Heart left ventricle (tissue), 16 donors: ENCODE results near the gene DPY19L3. TPM values are rescaled to one million over a fixed set of nuclear protein-coding genes. Genes with fewer than 3 reads are reported as not detected.

Experiments
- ATAC-seq, 4 donors: fragments of 200-7000 bp; cut with Tn5 transposase; one replicate each; pipeline ENCODE4 v1.9.1; 2020 to 2022; ENCODE audit warnings: moderate library complexity in 4 of 4, mild to moderate bottlenecking in 3 of 4, moderate number of reproducible peaks in 1 of 4
- DNase-seq, 5 donors: peaks; one replicate each; pipeline ENCODE4 v3.0.0-alpha.2; 2020
- H3K27ac ChIP-seq, 12 donors: fragments of 200-600 bp; sonication (generic) in 4 of 12; one replicate each; pipeline versions ENCODE4 v1.5.0 to v1.8.0; 2016 to 2022; ENCODE audit warnings: mild to moderate bottlenecking in 2 of 12
- H3K27me3 ChIP-seq, 9 donors: fragments of 200-600 bp; sonication (generic) in 2 of 9; one replicate each; pipeline versions ENCODE4 v1.5.1 to v1.8.0; 2016 to 2022; ENCODE audit warnings: mild to moderate bottlenecking in 3 of 9
- H3K36me3 ChIP-seq, 9 donors: fragments of 200-600 bp; sonication (generic) in 2 of 9; one replicate each; pipeline versions ENCODE4 v1.5.0 to v1.8.0; 2018 to 2022; ENCODE audit warnings: mild to moderate bottlenecking in 2 of 9
- H3K4me1 ChIP-seq, 12 donors: fragments of 200-600 bp; sonication (generic) in 4 of 12; one replicate each; pipeline versions ENCODE4 v1.5.0 to v1.8.0; 2016 to 2022; ENCODE audit warnings: mild to moderate bottlenecking in 3 of 12
- H3K4me3 ChIP-seq, 12 donors: fragments of 200-600 bp; sonication (generic) in 4 of 12; one replicate each; pipeline versions ENCODE4 v1.5.0 to v1.8.0; 2017 to 2022; ENCODE audit warnings: mild to moderate bottlenecking in 9 of 12, moderate library complexity in 4 of 12
- H3K9me3 ChIP-seq, 12 donors: fragments of 200-600 bp; sonication (generic) in 4 of 12; one replicate each; pipeline versions ENCODE4 v1.5.0 to v1.8.0; 2016 to 2022; ENCODE audit warnings: mild to moderate bottlenecking in 1 of 12
- POLR2A ChIP-seq, 2 donors: fragments of 450-650 bp; IDR thresholded peaks; one replicate each; pipeline ENCODE4 v1.6.1; 2017; ENCODE audit warnings: antibody characterized with exemption in 2 of 2, mild to moderate bottlenecking in 2 of 2, moderate library complexity in 2 of 2
- WGBS, 4 donors: extraction: QIAGEN DNeasy Blood & Tissue Kit in 2 of 4; methylation state at CpG; one replicate each; pipeline versions ENCODE4 v1.1.5 to v1.1.7; 2013 to 2018; 5-methylcytosine and 5-hydroxymethylcytosine counted together
- intact Hi-C, 10 donors: fragments of 100-400 bp; cut with DNase I; formaldehyde crosslinking; loops; one replicate each; pipeline versions ENCODE4 v1.11.1 to v1.14.2; 2022
- polyA plus RNA-seq, 2 donors: library from polyadenylated mRNA; stranded (reverse); fragments of 200-250 nt; gene quantifications; one replicate each; pipeline ENCODE4 v1.2.3, GENCODE V29; 2013
- total RNA-seq, 9 donors: library from RNA; depleted of rRNA in 2 of 9; stranded (reverse); fragments of >200 nt in 2 of 9; fragmentation: NEBNext Ultra II Directional in 3 of 9; extraction: Animal tissue kit (Norgen Biotek cat#: 25700) in 3 of 9; gene quantifications; one replicate each; pipeline versions ENCODE4 v1.1.0 to v1.2.4, GENCODE V29; 2016 to 2023
- TF ChIP-seq, protein P1 (sequence below), 12 donors: fragments of 200-600 bp; sonication (generic) in 4 of 12; IDR thresholded peaks; one replicate each; pipeline versions ENCODE4 v1.5.0 to v1.8.0; 2018 to 2022; ENCODE audit warnings: antibody characterized with exemption in 12 of 12, mild to moderate bottlenecking in 5 of 12
- donor health status: ischemic (EF 13 %, LVEDD 7.1; RV severe dilation, severe dysfunction).
- donor health status: healthy with polysubstance abuse.
- donor health status: DM: no; HTN: yes; CAD: no.
- donor health status: DM: no; HTN: no; CAD: no.
- donor health status: ischemic (EF 25% LVEDD 6.9; RV normal size, moderate dysfunction).
- donor health status: ischemic (EF 25% LVEDD 5.7; RV mildly dilated, moderate dysfunction).
- donor health status: healthy.
- donor health status: DM: yes; HTN: yes; CAD: no.
- donor health status: ischemic (EF 35%, LVEDD 5.7; RV mildly dilated, moderate dysfunction).
- donor health status: nonischemic (EF 11% LVEDD 7.7; RV severe dilation, severe dysfunction).
- donor health status: DM: yes; HTN: yes; CAD: no.
- donor health status: PGD.
- donor health status: ischemic (EF 29% LVEDD 5.4; RV normal size, mild dysfunction).
- donor health status: nonischemic (EF 23%, LVEDD 6.1; RV moderate dilation, normal function).

Gene DPY19L3
- total and polyA plus RNA-seq, 11 donors = 1.5 to 15.2 (median 5.3) TPM

DNA sequence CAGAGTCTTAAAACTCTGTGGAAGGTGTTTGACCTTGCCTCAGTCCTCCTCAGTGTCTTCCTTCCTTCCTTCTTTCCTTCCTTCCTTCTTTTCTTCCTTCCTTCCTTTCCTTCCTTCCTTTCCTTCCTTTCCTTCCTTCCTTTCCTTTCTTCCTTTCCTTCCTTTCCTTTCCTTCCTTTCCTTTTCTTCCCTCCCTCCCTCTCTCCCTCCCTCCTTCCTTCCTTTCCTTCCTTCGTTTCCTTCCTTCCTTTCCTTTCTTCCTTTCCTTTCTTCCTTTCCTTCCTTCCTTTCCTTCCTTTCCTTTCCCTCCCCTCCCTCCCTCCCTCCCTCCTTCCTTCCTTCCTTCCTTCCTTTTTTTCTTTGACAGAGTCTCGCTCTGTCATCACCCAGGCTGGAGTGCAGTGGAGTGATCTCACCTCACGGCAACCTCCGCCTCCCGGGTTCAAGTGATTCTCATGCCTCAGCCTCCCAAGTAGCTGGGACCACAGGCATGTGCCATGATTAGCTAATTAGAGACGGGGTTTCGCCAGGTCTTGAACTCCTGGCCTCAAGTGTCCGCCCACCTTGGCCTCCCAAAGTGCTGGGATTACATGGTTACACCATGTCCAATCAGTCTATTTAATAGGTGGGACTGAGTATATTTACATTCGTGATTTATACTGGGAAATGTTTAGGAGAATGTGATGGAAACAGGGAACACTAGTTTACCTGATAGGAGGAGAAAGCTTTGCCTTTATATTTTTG lies 43.8 kb upstream of the DPY19L3 start:
- no peak overlapping the region for H3K27ac ChIP-seq
- H3K4me1 ChIP-seq = peaks cover 0 to 20% (median 10%) of the 10 kb centered on the region in 12 donors
- ATAC-seq (no peak), DNase-seq (no peak)
- no peak overlapping the region for H3K4me3 ChIP-seq
- H3K27me3 ChIP-seq = peaks cover 0 to 35% (median 0%) of the 10 kb centered on the region in 9 donors
- H3K9me3 ChIP-seq = no peaks in the 10 kb centered on the region
- TF ChIP-seq, protein P1, sequence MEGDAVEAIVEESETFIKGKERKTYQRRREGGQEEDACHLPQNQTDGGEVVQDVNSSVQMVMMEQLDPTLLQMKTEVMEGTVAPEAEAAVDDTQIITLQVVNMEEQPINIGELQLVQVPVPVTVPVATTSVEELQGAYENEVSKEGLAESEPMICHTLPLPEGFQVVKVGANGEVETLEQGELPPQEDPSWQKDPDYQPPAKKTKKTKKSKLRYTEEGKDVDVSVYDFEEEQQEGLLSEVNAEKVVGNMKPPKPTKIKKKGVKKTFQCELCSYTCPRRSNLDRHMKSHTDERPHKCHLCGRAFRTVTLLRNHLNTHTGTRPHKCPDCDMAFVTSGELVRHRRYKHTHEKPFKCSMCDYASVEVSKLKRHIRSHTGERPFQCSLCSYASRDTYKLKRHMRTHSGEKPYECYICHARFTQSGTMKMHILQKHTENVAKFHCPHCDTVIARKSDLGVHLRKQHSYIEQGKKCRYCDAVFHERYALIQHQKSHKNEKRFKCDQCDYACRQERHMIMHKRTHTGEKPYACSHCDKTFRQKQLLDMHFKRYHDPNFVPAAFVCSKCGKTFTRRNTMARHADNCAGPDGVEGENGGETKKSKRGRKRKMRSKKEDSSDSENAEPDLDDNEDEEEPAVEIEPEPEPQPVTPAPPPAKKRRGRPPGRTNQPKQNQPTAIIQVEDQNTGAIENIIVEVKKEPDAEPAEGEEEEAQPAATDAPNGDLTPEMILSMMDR (IDR thresholded peaks at IDR 0.05) = no peak
- no peak for TF ChIP-seq POLR2A (IDR thresholded peaks at IDR 0.05)
- intact Hi-C loops = no loop called here
- 93 to 95% (median 93%) methylated on average over 9 of the region's 9 CpGs for WGBS, 4 donors
- H3K36me3 ChIP-seq = peaks cover 0 to 93% (median 75%) of the 10 kb centered on the region in 9 donors

DNA sequence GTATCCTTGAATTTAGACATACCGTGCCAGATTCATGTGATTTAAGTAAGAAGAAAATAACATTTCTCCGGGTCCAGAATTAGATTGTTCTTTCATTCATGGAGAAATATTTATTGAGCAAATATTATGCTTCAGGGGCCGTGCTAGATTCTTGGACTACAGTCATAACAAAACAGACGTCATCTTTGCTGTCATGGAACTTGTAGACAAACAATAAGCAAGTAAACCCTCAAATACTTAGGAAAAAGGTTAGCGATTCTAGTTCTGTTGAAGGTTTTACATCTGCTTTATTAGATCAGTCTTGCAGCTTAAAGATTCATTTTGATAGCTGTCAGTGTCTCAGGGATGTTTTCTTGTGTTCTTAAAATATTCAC lies 43.3 kb upstream of the DPY19L3 start:
- H3K4me1 ChIP-seq = peaks cover 0 to 24% (median 10%) of the 10 kb centered on the region in 12 donors
- 90 to 95% (median 91%) methylated on average over 5 of the region's 5 CpGs for WGBS, 4 donors
- peaks cover 0 to 34% (median 0%) of the 10 kb centered on the region in 9 donors for H3K27me3 ChIP-seq
- no peak overlapping the region for H3K4me3 ChIP-seq
- intact Hi-C loops = no loop called here
- H3K36me3 ChIP-seq = peaks cover 0 to 93% (median 75%) of the 10 kb centered on the region in 9 donors
- TF ChIP-seq, protein P1 (IDR thresholded peaks at IDR 0.05) = no peak
- TF ChIP-seq POLR2A (IDR thresholded peaks at IDR 0.05) = no peak
- H3K27ac ChIP-seq = no peak overlapping the region
- DNase-seq (no peak), ATAC-seq (no peak)
- no peaks in the 10 kb centered on the region for H3K9me3 ChIP-seq

DNA sequence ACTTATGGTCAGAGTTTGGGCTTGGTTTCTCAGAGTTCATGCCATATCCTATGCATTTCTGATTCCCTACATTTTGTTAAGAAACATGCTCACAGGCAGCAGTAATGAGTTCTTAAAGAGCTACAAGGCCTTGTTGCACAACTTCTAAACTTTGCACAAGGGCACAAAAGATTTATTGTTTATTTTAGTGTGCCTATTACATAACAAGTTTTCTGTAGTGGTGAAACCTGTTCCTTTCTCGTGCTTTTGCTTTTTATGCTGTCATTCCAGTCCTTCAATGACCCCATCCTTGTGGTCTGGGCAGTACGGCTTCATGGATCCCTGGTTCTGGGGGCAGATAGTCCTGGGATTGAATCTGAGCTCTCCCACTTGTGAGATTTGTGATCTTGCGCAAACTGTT lies 42.4 kb upstream of the DPY19L3 start:
- H3K36me3 ChIP-seq = peaks cover 0 to 88% (median 69%) of the 10 kb centered on the region in 9 donors
- no peak for DNase-seq
- H3K27ac ChIP-seq = peak overlapping the region in 8 of 12 donors; percentile 28 to 76 (median 60)
- intact Hi-C loops = no loop called here
- no peak for TF ChIP-seq POLR2A (IDR thresholded peaks at IDR 0.05)
- TF ChIP-seq, protein P1 (IDR thresholded peaks at IDR 0.05) = no peak
- peak in 2 of 4 donors; percentile 18 to 33 for ATAC-seq
- WGBS, 4 donors = 68 to 88% (median 78%) methylated on average over 3 of the region's 3 CpGs
- no peak overlapping the region for H3K4me3 ChIP-seq
- H3K27me3 ChIP-seq = peaks cover 0 to 37% (median 0%) of the 10 kb centered on the region in 9 donors
- H3K9me3 ChIP-seq = no peaks in the 10 kb centered on the region
- peaks cover 0 to 31% (median 11%) of the 10 kb centered on the region in 12 donors for H3K4me1 ChIP-seq

DNA sequence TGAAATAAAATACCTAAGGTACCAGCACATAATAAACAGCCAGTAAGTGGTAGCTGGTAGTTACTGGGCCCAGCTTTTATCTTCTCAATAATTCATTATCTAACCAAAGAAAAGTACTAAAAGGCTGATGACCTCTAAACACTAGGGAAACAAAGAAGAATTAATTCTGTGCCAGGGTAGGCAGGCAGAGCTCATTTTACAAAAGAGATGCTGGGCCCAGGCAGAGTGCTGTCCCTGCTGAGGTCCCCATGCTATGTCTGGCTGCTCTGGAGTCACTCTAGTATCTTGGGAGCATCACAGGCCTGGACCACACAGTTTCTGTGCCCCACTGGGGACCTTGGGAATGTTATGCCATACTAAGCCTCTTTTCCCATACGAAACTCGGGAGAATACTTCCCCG lies 41.9 kb upstream of the DPY19L3 start:
- Histone ChIP-seq H3K4me3 (no peak overlapping the region), H3K4me1 (peaks cover 0 to 36% (median 11%) of the 10 kb centered on the region in 12 donors), H3K27ac (peak overlapping the region in 9 of 12 donors; percentile 13 to 76 (median 59)), H3K27me3 (peaks cover 0 to 37% (median 0%) of the 10 kb centered on the region in 9 donors), H3K9me3 (no peaks in the 10 kb centered on the region), H3K36me3 (peaks cover 0 to 85% (median 65%) of the 10 kb centered on the region in 9 donors)
- WGBS, 4 donors = 96 to 98% (median 96%) methylated on average over 3 of the region's 3 CpGs
- intact Hi-C loops = no loop called here
- ATAC-seq = peak in 1 of 4 donors; percentile 45
- TF ChIP-seq POLR2A (IDR thresholded peaks at IDR 0.05) = no peak
- TF ChIP-seq, protein P1 (IDR thresholded peaks at IDR 0.05) = no peak
- DNase-seq = no peak
